ENCODE measurements around the gene FARP1. TPM values are rescaled to one million over a fixed set of nuclear protein-coding genes. Genes with fewer than 3 reads are reported as not detected.

Gene FARP1
- total RNA-seq, 2 experiments from 2014 or later = 0.55 to 1.9 TPM

- Mint-ChIP-seq H3K9me3 (no peaks in the 10 kb centered on the region), H3K27me3 (no peaks in the 10 kb centered on the region), H3K36me3 (no peaks in the 10 kb centered on the region), H3K4me3 (no peak overlapping the region), H3K27ac (no peak overlapping the region), H3K4me1 (no peaks in the 10 kb centered on the region)
- no peak for ATAC-seq (ENCODE audit: low read depth)
- DNase-seq = no peak
- POLR2A ChIA-PET = no interaction called here
These were observed 204.2 kb downstream of the FARP1 start for GRCh38 chr13:98346904-98347636.

DNA sequence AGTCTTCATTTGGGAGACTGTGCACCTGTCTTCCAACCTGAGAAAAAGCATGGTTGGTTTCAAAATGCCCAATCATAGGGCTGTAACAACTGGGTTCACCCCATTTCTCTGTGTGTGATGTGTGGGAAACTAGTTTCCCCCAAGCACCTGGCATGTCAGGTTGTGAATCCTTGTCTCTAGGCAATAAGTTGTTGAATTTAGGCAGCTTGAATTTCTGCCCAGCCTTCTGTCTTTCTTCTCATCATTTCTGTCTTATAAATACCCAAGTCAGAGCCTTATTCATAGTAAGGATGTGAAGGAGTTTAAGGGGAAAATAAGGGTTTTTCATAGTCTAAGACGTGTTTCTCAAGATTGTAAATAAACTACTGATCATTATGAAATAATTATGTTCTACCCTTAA, 204.9 kb downstream of the FARP1 start:
- no peak for ATAC-seq (ENCODE audit: low read depth)
- Mint-ChIP-seq H3K9me3 (no peaks in the 10 kb centered on the region), H3K4me1 (no peaks in the 10 kb centered on the region), H3K27me3 (no peaks in the 10 kb centered on the region), H3K4me3 (no peak overlapping the region), H3K27ac (no peak overlapping the region), H3K36me3 (no peaks in the 10 kb centered on the region)
- POLR2A ChIA-PET = no interaction called here
- DNase-seq = no peak

- no peak for DNase-seq
- no peak for ATAC-seq (ENCODE audit: low read depth)
- no peaks in the 10 kb centered on the region for H3K36me3 Mint-ChIP-seq
- H3K27ac Mint-ChIP-seq = no peak overlapping the region
- no peaks in the 10 kb centered on the region for H3K4me1 Mint-ChIP-seq
- H3K9me3 Mint-ChIP-seq = no peaks in the 10 kb centered on the region
- POLR2A ChIA-PET = interaction anchor here (0.6 kb wide), 1 partner anchor 1876 kb away, joined by 5 read pairs; no protein-coding TSS in a partner anchor
- H3K4me3 Mint-ChIP-seq = no peak overlapping the region
- H3K27me3 Mint-ChIP-seq = no peaks in the 10 kb centered on the region
These were observed 205.7 kb downstream of the FARP1 start for GRCh38 chr13:98348466-98349200.

- DNase-seq (no peak), ATAC-seq (ENCODE audit: low read depth) (no peak)
- POLR2A ChIA-PET = interaction anchor here (0.6 kb wide), 1 partner anchor 1875 kb away, joined by 5 read pairs; no protein-coding TSS in a partner anchor
- Mint-ChIP-seq H3K4me1 (no peaks in the 10 kb centered on the region), H3K27me3 (peaks cover 1% of the 10 kb centered on the region), H3K9me3 (no peaks in the 10 kb centered on the region), H3K36me3 (no peaks in the 10 kb centered on the region), H3K4me3 (no peak overlapping the region), H3K27ac (no peak overlapping the region)
These were observed 206.9 kb downstream of the FARP1 start for GRCh38 chr13:98349731-98350305.

GRCh38 chr13:98350746-98351330, 207.9 kb downstream of the FARP1 start:
- no peaks in the 10 kb centered on the region for H3K36me3 Mint-ChIP-seq
- ATAC-seq (ENCODE audit: low read depth) (no peak), DNase-seq (no peak)
- no peaks in the 10 kb centered on the region for H3K9me3 Mint-ChIP-seq
- no peaks in the 10 kb centered on the region for H3K4me1 Mint-ChIP-seq
- no peak overlapping the region for H3K4me3 Mint-ChIP-seq
- H3K27me3 Mint-ChIP-seq = peaks cover 5% of the 10 kb centered on the region
- POLR2A ChIA-PET = no interaction called here
- no peak overlapping the region for H3K27ac Mint-ChIP-seq

DNA sequence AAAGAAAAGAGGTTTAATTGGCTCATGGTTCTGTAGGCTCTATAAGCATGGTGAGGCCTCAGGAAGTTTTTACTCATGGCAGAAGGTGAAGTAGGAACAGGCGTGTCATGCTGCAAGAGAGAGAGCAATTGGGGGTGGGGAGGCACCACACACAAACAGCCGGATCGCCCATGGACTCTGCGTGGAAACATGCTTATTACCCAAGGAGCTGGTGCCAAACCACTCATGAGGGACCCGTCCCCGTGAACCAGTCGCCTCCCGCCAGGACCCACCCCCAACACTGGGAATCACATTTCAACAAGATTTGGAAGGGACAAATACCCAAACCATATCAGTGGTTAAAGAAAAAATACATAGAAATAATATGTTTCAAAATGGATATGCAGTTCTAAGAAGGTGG, 208.7 kb downstream of the FARP1 start:
- DNase-seq = no peak
- peaks cover 5% of the 10 kb centered on the region for H3K27me3 Mint-ChIP-seq
- H3K4me3 Mint-ChIP-seq = no peak overlapping the region
- no peak overlapping the region for H3K27ac Mint-ChIP-seq
- POLR2A ChIA-PET = no interaction called here
- H3K9me3 Mint-ChIP-seq = no peaks in the 10 kb centered on the region
- no peaks in the 10 kb centered on the region for H3K4me1 Mint-ChIP-seq
- ATAC-seq (ENCODE audit: low read depth) = no peak
- no peaks in the 10 kb centered on the region for H3K36me3 Mint-ChIP-seq

DNA sequence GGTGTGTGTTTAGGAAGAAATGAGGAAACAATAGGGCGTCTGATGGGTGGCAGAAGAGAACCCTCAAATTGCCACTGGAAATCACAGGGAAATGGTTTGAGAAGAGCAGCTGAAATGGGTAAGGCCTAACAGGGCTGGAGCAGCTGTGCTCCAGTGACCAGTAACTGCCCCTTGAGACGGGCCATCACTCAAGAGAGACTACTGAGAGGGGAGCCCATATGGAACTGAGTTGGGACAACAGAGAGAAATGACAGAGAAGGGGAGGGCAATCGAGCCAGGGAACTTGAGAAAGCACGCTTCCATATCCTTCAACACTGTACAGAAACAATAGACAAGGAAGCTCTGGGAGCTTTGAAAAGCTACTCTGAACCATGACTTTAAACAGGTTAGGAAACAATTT, 209.3 kb downstream of the FARP1 start:
- H3K9me3 Mint-ChIP-seq = no peaks in the 10 kb centered on the region
- POLR2A ChIA-PET = no interaction called here
- no peak overlapping the region for H3K27ac Mint-ChIP-seq
- ATAC-seq (ENCODE audit: low read depth) (no peak), DNase-seq (no peak)
- no peaks in the 10 kb centered on the region for H3K36me3 Mint-ChIP-seq
- no peaks in the 10 kb centered on the region for H3K4me1 Mint-ChIP-seq
- H3K27me3 Mint-ChIP-seq = peaks cover 5% of the 10 kb centered on the region
- no peak overlapping the region for H3K4me3 Mint-ChIP-seq

GRCh38 chr13:98353750-98354149, 210.9 kb downstream of the FARP1 start:
- DNase-seq = no peak
- POLR2A ChIA-PET = no interaction called here
- peaks cover 9% of the 10 kb centered on the region for H3K27me3 Mint-ChIP-seq
- no peak for ATAC-seq (ENCODE audit: low read depth)
- no peak overlapping the region for H3K4me3 Mint-ChIP-seq
- H3K27ac Mint-ChIP-seq = no peak overlapping the region
- H3K36me3 Mint-ChIP-seq = no peaks in the 10 kb centered on the region
- H3K9me3 Mint-ChIP-seq = no peaks in the 10 kb centered on the region
- H3K4me1 Mint-ChIP-seq = no peaks in the 10 kb centered on the region

DNA sequence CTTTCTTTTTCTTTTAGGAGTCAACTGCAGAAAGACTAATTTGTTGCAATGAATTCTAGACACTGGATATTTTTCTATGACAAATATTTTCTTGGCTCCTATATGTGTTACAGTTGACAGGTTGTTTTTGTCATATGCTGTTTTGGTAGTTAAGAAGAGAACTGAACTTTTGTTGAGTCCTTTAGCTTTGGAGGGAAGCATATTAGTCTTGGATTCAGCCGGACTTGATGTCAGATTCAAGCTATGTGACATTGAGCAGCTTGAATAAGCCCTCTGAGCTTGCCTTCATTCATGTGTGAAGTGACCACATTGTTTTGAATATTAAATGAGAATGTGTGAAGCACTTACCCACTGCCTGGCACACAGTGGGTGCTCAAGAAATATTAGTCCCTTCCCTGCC, 216.0 kb downstream of the FARP1 start:
- POLR2A ChIA-PET = no interaction called here
- no peaks in the 10 kb centered on the region for H3K36me3 Mint-ChIP-seq
- H3K9me3 Mint-ChIP-seq = no peaks in the 10 kb centered on the region
- peaks cover 9% of the 10 kb centered on the region for H3K27me3 Mint-ChIP-seq
- no peaks in the 10 kb centered on the region for H3K4me1 Mint-ChIP-seq
- ATAC-seq (ENCODE audit: low read depth) (no peak), DNase-seq (no peak)
- no peak overlapping the region for H3K4me3 Mint-ChIP-seq
- no peak overlapping the region for H3K27ac Mint-ChIP-seq

DNA sequence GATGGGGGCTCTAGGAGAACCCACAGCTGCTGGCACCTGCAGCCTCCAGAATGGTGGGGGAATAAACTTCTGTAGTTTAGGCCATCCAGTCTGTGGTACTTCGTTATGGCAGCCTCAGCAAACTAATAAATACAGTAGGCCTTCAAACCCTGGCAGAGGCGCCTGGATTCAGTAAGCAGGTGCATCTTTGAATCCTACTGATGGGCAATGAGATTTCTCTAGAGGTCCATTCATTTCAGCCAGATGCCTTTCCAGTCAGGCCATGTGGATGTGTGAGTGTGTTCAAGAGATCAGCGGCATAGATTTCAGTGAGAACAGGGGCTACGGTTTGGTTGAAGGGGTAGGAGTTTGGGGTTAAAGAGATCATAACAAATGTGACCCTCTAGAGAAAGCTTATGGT, 217.7 kb downstream of the FARP1 start:
- no peak overlapping the region for H3K27ac Mint-ChIP-seq
- H3K4me1 Mint-ChIP-seq = no peaks in the 10 kb centered on the region
- no peak for ATAC-seq (ENCODE audit: low read depth)
- H3K36me3 Mint-ChIP-seq = no peaks in the 10 kb centered on the region
- POLR2A ChIA-PET = no interaction called here
- no peaks in the 10 kb centered on the region for H3K9me3 Mint-ChIP-seq
- H3K4me3 Mint-ChIP-seq = no peak overlapping the region
- no peak for DNase-seq
- H3K27me3 Mint-ChIP-seq = peaks cover 4% of the 10 kb centered on the region

DNA sequence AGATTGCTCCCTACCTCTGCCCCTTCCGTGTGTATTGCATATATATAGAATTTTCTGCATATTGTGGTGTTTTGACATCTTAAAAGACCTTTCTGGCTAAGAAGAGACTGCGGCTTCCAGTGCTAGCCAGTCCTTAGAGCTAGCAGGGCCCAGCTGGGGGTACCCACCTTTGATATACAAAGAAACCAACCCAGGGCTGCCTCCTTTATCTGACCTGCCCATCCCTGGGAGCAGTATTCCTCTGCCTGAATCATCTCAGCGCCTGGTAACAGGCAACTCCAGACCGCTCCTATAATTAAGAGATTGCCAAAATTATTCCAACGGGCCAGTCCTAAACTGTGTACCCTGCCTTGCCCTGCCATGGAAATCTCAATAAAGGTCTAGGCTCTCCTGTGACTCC, 220.4 kb downstream of the FARP1 start:
- Mint-ChIP-seq H3K36me3 (no peaks in the 10 kb centered on the region), H3K4me3 (no peak overlapping the region), H3K27me3 (no peaks in the 10 kb centered on the region), H3K9me3 (no peaks in the 10 kb centered on the region), H3K27ac (no peak overlapping the region), H3K4me1 (no peaks in the 10 kb centered on the region)
- POLR2A ChIA-PET = no interaction called here
- ATAC-seq (ENCODE audit: low read depth) (no peak), DNase-seq (no peak)

DNA sequence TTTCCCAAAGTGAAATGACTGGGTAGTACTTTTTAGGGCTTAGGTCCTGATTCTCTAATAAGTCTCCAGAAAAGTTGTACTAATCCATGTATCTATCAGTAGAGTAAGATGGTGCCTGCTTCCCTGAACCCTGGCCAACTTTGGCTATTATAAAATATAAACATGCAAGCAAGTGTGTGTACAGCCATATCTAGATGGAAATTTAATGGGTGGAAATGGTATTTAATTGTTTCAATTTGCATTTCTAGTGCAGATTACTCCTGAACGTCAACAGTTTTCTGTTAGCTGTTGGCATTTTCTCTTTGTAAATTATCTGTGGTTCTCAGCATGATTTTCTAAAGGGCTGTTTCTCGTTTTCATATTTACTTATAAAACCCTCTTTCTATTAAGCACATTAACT, 221.3 kb downstream of the FARP1 start:
- Mint-ChIP-seq H3K4me1 (no peaks in the 10 kb centered on the region), H3K4me3 (no peak overlapping the region), H3K27ac (no peak overlapping the region), H3K36me3 (no peaks in the 10 kb centered on the region), H3K9me3 (no peaks in the 10 kb centered on the region), H3K27me3 (no peaks in the 10 kb centered on the region)
- no peak for ATAC-seq (ENCODE audit: low read depth)
- no peak for DNase-seq
- POLR2A ChIA-PET = no interaction called here

- no peak for DNase-seq
- ATAC-seq (ENCODE audit: low read depth) = no peak
- H3K4me1 Mint-ChIP-seq = no peaks in the 10 kb centered on the region
- no peak overlapping the region for H3K4me3 Mint-ChIP-seq
- no peaks in the 10 kb centered on the region for H3K36me3 Mint-ChIP-seq
- H3K27ac Mint-ChIP-seq = no peak overlapping the region
- no peaks in the 10 kb centered on the region for H3K27me3 Mint-ChIP-seq
- POLR2A ChIA-PET = no interaction called here
- H3K9me3 Mint-ChIP-seq = no peaks in the 10 kb centered on the region
These were observed 221.8 kb downstream of the FARP1 start for GRCh38 chr13:98364647-98365046.

- Mint-ChIP-seq H3K9me3 (no peaks in the 10 kb centered on the region), H3K27me3 (no peaks in the 10 kb centered on the region), H3K36me3 (no peaks in the 10 kb centered on the region), H3K4me3 (no peak overlapping the region), H3K27ac (no peak overlapping the region), H3K4me1 (no peaks in the 10 kb centered on the region)
- DNase-seq (no peak), ATAC-seq (ENCODE audit: low read depth) (no peak)
- POLR2A ChIA-PET = no interaction called here
These were observed 222.4 kb downstream of the FARP1 start for GRCh38 chr13:98365302-98365701.
